GM21528 (cell line): ENCODE measurements around the gene WDR5.
A peak's percentile ranks its signal among the peaks of the same experiment; 100 is the strongest.

ENCODE experiments used
- ATAC-seq: cut with Tn5 transposase; IDR thresholded peaks from one replicate; pipeline ENCODE4 v1.9.1; 2021; ENCODE audit warnings: mild to moderate bottlenecking, moderate library complexity; ENCODE audit not compliant: unreplicated experiment, low FRiP score

WDR5 gene

DNA sequence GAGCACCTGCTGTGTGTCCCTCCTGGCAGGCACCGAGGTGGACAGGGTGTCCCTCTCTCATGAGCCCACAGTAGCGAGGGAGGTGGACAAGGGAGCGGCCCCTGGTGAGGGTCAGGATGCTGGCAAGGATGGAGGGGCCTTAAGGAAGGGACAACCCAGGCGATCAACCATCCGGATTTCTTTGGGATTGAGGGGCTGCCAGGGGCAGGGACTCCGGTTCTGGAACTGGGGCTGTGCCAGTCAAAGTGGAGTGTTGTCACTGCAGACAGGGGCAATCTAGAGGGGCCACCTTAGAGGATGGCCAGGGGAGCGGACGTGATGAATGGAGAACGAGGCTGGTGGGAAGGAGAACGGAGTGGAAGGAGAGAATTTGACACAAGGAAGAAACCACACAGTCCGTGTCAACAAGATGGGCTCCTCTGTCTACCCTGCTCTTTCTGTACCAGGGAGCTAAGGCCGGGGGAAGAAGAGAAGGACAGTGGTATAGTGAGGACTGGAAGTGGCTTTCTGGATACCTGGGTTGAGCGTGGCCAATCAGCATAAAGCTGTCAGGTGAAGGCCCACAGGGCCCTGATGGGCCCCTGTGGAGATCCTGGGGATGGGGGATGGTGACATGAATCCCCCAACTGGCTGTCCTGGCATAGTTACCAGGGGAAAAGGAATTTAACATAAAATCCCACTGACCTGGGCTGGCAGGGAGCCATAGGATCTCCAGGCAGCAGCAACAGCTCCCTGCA is 4.2 kb upstream of the WDR5 start:
- ATAC-seq: no peak

DNA sequence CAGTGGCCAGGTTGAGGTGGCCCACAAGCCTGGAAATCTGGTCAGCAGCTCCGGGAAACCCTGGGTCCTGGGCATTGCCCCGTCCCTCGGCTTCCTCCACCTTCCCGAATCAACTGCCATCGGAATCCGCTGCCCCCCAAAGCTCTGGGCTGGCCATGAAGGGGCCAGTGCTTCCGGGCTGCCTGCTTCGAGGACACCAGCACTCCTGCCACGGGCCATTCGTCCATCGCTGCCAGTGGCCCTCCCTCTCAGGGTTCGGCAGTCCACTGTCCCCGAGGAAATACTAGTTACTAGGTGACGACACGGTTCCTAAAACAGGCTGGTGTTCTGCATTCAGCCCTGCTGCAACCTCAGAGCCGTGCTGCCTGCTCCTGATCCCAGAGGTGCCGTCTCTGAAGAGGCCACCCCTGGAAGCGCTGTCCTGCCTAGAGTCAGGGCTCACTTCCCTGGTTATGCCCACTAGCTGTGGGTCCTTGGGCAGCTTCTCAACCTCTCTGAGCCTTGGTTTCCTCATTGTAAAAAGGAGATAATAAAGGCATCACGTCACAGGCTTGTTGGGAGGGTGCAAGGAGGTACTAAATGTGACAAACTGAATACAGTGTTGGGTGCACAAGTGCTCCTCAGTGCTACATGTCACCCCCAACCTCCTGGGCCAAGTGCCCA is 3.5 kb upstream of the WDR5 start:
- ATAC-seq: no peak

GRCh38 chr9:134134949-134135342 is 936 bp upstream of the WDR5 start:
- peak; percentile 4 for ATAC-seq

DNA sequence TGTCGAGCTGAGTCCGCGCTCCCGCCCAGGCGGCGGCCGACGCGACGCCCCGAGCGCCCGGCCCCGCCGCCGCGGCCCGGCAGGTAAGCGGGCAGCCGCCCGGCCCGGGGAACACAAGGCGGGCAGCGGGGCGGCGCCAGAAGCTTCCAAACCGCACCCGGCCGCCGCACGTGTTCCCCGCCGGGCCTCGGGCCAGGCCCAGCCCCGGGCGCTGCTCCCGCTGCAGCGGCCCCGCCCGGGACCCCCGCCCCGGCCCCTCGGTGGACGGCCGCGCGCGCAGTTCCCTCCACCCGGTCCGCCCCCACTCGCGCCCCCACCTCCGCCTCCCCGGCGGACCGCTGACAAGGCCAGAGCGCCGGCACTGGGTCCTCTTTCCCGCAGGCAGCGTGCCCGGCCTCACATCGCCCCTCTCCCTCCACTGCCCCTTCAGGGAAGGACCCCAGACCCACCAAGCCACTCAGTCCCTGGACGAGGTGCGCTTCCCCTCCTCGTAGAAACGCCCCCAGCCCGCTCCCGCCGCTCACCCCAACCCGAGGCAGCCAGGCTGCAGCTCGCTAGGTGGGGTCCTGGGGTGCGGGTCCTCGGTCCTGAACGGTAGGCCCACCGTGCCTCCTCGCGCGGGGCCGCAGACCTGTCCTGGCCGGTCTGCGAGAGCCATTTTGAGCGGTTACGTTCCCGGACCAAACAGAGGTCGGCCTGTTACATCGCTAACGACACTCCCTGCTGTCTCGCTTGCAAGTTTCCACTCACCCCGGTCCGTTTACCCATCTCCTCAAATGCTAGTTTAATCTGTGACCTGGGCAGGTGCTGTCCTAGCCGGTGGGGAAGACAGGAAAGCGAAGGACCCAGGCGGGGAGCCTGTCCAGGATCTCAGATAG is 475 bp downstream of the WDR5 start:
- peak; percentile 22 for ATAC-seq

GRCh38 chr9:134136996-134137299 is 1.1 kb downstream of the WDR5 start:
- no peak for ATAC-seq

DNA sequence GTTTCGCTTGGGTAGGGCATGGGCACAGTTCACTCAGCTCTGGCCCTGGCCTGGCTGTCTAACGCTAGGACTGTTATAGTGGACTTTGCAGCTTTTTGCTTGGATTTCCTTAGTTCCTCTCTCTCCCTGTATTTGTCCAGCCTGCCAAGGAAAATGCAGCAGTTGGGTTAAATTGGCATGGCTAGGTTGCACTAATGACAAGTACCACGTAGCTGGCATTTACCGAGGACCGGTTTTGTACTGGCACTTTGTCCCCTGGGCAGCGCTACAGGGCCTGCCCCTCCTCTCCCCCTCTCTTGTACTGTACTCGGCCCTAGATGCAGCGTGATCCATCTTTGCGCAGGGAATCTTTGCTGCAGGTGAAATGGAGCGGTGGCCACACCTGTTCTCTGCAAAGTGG is 2.4 kb downstream of the WDR5 start:
- ATAC-seq: no peak

DNA sequence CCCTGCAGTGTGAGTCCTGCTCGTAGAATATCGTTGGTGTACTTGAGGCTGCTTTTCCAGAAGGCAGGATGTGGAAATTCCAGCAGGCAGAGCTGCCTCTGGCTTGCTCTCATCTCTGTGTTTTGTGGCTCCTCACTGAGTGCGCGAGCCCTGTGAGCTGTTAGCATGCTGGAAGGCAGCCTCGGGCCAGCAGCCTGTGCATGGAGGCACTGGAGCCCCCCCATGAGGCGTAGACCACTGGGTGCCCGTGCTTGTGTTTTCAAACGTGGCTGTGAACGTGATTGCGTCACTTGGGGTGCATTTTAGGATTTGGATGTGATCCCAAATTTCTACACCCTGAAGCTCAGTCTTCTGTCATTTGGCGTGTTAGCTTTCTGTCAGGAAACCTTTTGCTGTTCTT is 3.2 kb downstream of the WDR5 start:
- no peak for ATAC-seq

DNA sequence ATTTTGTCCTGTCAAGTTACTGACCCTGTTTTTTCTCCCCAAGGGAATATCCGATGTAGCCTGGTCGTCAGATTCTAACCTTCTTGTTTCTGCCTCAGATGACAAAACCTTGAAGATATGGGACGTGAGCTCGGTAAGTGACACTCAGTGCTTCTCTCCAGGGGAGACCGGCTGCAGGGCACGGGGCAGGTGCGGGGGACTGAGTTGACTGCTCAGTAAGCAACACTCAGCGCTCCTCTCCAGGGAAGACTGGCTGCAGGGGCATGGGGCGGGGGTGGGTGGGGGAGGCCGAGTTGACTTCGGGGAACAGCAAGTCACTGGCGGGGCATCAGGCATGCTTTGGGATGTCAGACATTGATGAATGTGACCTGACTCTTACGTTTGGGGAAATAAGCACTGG is 6.0 kb downstream of the WDR5 start:
- ATAC-seq: no peak

DNA sequence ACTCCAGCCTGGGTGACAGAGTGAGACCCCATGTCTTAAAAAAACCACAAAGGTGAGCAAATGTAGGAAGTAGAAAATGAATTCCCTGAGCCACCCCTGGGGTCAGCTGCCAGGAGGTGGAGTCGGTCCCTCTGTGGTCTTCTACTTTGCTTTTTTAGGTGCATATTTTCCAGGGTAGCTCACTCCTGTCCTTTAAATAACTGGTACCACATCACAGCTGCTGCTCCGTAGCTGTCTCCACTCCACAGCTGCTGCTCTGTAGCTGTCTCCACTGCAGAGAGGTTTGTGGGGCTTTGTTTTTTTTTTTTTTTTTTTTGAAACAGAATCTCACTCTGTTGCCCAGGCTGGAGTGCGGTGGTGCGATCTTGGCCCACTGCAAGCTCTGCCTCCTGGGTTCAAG is 8.9 kb downstream of the WDR5 start:
- no peak for ATAC-seq

GRCh38 chr9:134145262-134145661 is 9.4 kb downstream of the WDR5 start:
- ATAC-seq: no peak

DNA sequence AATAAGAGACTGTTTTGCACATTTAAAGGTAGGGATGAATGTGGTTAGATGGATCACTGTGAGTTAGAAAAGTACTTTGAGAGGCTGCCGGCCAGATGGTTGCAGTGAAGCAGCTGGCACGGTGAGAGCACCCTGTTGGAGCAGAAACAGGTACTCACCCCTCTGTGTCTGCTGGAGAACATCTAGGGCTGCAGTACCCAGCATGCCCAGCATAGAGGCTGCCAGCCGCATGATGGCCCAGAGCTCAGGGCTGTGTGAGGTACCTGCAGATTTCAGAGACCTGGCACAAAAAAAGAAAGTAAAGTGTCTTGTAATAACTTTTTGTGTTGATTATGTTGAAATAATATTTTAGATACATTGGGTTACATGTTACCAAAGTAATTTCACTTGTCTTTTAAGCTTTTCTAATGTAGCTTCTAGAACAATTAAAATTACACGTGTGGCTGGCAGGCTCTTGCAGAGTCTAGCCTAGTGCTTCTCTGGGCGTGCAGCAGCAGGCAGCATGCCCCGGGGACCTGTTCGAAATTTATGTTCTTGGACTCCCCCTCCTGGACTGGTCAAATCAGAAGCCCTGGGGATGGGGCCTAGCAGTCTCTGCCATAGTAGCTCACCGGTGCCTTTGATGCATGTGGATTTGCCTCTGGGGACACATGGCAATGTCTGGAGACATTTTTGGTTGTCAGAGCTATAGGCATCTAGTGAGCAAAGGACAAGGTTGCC is 11.1 kb downstream of the WDR5 start:
- no peak for ATAC-seq

DNA sequence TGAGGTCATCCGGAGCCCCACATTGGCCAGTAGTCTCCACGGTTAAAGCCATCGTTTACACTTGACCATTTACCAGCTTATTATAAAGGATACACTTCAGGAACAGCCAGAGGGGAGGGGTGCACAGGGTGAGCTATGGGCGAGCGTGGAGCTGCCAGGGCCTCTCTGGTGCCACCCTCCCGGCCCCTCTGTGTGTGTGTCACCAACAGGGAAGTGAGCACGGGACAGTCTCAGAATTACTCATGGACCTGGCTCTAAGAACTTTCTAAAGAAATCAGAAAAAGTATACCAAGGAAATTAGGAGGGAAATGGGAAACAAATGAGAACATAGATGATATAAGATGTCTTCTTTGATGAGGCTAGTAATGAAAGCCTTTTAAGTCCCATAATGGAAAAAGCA is 13.5 kb downstream of the WDR5 start:
- ATAC-seq: no peak

DNA sequence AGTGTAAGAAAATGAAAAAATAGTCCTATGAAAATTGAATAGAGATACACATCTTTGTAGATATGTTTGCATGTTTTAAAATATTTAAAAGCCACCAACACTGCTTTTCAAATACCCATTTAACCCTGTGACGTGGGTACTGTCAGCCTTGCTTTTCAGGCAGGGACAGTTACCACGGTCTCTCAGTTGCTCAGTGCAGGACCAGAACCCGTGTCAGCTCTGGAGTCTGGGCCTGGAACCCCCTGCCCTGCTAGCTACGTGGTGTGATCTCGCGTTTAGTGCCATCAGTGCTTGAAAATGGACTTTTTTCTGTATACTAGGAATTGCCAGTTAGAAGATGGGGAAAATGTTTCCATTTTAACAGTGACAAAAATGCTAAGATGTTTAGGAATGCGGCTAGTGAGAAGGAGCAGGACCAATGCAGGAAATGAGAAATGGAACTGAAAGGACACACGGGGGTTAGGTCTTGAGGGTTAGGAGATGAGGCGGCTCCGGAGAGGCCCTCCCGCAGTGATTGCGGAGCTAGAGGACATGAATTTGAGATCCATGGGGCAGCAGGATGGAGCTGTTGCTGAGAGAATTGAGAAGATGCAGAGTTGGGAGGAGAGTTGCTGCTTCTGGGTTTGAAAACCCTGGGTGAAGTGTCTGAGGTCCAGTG is 14.8 kb downstream of the WDR5 start:
- ATAC-seq: no peak

DNA sequence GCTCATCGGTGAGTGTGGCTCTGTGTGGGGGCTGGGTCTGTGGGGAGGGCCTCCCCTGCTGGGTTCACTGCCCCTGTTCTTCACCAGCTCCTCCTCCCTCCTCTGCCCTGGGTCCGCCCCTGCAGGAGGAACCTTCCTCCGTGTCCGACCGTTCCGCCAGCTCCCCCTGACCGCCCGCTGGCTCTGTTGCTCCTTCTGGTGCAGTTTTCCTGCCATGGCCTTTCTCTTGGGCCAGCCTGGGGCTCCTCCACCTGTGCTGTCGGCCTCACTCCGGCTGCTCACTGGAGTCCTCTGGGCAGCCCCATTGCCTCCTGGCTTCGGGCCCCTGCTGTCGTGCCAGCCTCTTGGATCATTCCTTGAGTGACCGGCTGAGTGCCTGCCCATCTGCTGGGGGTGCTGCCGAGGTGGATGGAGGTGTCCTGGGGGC is 16.2 kb downstream of the WDR5 start:
- ATAC-seq: no peak

GRCh38 chr9:134152488-134152887 is 16.6 kb downstream of the WDR5 start:
- ATAC-seq: no peak

- no peak for ATAC-seq
Measured at GRCh38 chr9:134153450-134153849, 17.6 kb downstream of the WDR5 start.

- no peak for ATAC-seq
Measured at GRCh38 chr9:134154262-134154701, 18.4 kb downstream of the WDR5 start.

GRCh38 chr9:134155812-134156377 is 20.0 kb downstream of the WDR5 start:
- no peak for ATAC-seq

DNA sequence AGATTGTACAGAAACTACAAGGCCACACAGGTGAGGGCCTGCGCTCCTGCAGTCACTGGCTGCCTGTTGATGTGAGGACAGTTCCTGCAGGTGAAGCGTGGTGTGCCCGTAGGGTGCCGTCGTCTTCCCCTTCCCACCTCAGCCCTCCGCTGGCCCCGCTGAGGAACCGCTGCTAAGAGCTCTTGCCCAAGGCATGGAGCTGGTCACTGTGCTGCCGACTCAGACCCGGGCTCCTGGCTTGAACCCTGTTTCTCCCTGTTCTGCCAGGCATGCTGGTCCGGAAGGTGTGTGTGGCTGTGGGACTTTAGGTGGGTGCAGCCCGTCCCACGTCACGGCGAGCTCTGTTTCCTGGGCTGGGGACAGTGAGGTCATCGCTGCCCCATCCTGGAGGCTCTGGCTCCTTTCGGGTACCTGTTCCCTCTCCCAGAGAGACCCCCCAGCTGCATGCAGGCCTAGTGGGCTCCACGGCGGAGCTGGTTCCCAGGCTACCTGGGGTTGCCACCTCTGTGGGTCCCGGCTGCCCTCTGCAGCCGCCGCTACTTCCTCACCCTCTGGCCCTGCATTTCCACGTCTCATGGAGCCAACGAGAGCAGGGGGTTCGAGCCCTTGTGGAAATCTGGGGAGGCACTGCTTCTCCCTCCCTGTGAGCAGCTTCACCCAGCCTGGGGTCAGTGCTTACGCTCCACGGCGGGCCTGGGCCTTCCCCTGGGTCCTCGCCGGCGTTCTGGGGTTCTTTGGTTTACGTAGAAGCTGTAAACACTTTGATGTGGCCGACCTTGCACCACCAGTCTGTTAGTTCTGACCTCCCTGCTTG is 20.9 kb downstream of the WDR5 start:
- no peak for ATAC-seq
